HG03460 (cell line): ENCODE results near the gene GLG1.
"Not testable (repeated sequence)": the region's sequence is repeated elsewhere in the genome, so short reads cannot be mapped to it uniquely, and the experiment has no call there.

Source experiments
- ATAC-seq: cut with Tn5 transposase; IDR thresholded peaks from one replicate; pipeline ENCODE4 v1.9.1; 2021; ENCODE audit not compliant: unreplicated experiment

GLG1 gene

GRCh38 chr16:74542911-74543578, 63.9 kb downstream of the GLG1 start:
- not testable (repeated sequence) for ATAC-seq

- not testable (repeated sequence) for ATAC-seq
Observed at GRCh38 chr16:74540663-74541062, 66.3 kb downstream of the GLG1 start.

DNA sequence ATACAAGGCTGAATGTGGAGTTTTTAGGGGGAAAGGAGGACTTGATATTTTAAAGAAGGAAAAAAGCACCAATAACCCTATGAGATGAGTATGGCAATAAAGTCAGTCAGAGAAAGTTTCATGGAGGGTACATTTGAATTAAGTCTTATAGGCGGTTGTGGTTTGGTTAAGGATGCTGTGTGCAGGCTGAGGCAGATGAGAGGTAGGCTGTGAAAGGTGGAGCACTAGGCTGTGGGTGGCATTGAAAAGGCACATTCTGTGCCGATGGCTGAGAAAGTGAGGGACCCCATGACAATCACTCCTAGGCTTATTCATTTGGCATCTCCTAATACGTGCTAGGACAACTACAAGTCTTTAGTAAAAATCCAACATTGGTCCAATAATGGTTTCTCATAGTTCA, 68.1 kb downstream of the GLG1 start:
- not testable (repeated sequence) for ATAC-seq

DNA sequence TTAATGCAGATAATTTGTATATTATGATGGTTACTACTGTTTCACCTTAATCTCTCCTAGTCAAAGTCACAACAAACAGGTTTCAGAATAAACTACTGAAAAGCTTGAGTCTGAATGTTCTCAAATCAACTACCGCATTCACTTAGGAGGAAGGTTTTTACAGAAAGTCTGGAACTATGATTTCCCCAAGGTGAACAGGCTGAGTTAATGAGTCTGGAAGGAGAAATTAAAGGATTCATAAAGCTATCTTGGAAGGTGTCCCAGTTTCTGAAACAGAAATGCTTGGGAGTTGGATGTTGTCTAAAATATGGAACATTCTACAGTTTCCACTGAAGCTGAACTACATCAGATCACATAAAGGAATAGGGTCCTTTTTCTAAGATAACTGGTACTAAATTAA, 69.2 kb downstream of the GLG1 start:
- not testable (repeated sequence) for ATAC-seq

- not testable (repeated sequence) for ATAC-seq
Observed at GRCh38 chr16:74534650-74535049, 72.3 kb downstream of the GLG1 start.

DNA sequence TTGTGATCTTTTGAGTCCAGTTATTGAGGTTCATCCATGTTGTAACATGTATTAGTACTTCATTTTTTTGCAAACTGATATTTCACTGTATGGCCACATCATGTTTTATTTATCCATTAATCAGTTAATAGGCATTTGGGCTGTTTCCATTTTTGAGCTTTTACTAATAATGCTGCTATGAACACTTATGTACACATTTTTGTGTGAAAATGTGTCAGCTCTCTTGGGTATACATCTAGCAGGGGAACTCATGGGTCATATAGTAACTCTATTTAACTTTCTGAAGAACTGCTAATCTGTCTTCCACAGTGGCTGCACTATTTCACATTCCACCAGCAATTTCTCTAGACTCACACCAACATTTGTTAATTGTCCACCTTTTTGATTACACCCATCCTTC, 82.0 kb downstream of the GLG1 start:
- ATAC-seq, result no peak

DNA sequence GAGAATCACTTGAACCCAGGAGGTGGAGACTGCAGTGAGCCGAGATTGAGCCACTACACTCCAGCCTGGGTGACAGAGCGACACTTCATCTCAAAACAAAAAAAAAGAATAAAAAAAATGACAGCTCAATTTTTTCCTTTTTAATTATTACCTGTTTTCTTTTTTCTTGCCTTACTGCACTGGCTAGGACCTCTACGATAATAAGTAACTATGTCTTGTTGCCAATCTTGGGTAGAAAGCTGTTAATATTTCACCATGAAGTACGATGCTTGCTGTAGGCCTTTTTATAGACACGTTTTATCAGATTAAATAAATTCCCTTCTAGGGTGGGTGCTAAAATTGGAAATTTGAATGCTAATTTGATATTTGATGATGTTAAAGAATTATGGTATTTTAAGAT, 82.8 kb downstream of the GLG1 start:
- ATAC-seq, result no peak

GRCh38 chr16:74523706-74524105, 83.2 kb downstream of the GLG1 start:
- not testable (repeated sequence) for ATAC-seq

DNA sequence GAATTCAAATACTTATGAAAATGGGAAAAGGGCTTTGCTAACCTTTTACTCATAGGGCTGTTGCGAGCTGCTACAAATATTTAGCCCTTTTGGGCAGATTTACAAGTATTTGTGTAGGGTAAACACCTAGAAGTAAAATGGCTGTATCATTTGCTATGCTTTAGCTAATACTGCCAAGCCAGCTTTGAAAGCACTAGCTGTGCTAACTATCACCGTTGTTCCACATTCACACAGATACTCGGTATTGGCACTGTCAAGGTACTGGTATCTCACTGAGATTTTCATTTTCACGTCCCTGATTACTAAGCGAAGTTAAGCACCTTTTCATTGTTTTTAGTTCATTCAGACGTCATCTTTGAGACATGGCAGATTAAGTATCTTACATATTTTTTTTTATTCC, 84.8 kb downstream of the GLG1 start:
- no peak for ATAC-seq

- ATAC-seq, result no peak
Observed at GRCh38 chr16:74521691-74522090, 85.2 kb downstream of the GLG1 start.

DNA sequence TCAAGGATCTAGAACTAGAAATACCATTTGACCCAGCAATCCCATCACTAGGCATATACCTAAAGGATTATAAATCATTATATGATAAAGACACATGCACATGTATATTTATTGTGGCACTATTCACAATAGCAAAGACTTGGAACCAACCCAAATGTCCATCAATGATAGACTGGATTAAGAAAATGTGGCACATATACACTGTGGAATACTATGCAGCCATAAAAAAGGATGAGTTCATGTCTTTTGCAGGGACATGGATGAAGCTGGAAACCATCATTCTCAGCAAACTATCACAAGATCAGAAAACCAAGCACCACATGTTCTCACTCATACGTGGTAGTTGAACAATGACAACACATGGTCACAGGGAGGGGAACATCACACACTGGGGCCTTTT, 88.0 kb downstream of the GLG1 start:
- ATAC-seq, result not testable (repeated sequence)

DNA sequence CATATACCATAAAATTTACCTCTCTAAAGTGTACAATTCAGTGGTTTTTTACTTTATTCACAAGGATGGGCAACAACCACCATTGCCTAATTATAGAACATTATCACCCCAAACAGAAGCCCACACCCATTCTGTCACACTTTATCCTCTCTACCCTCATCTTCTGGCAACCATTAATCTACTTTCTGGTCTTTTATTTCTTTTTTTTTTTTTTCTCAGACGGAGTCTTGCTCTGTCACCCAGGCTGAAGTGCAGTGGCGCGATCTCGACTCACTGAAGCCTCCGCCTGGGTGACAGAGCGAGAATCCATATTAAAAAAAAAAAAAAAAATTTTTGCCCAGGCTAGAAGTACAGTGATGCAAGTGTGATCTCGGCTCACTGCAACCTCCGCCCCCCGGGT, 95.0 kb downstream of the GLG1 start:
- ATAC-seq, result no peak

DNA sequence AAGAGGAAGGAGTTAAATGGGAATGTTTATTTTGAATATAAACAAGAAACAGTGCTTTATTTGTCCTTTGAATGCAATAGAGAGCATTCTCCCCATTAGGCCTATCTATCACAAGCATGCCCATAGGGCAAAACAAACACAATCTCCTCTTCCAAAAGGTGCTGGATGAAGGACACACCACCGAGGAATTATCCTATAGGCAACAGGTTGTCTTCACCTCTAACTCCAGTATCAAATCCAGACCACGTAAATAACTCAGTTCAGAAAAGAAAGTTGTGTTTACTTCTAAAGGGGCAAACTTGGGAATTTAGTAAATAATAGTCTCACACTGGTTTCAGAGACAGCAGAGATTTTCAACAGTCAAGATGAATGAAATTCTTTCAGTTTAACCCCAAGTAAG, 101.9 kb downstream of the GLG1 start:
- ATAC-seq, result no peak

GRCh38 chr16:74503412-74503811, 103.5 kb downstream of the GLG1 start:
- no peak for ATAC-seq

GRCh38 chr16:74501484-74502478, 105.1 kb downstream of the GLG1 start:
- ATAC-seq, result no peak

GRCh38 chr16:74500907-74501306, 106.0 kb downstream of the GLG1 start:
- ATAC-seq, result no peak

GRCh38 chr16:74499114-74499513, 107.8 kb downstream of the GLG1 start:
- ATAC-seq, result no peak

- no peak for ATAC-seq
Observed at GRCh38 chr16:74497761-74498160, 109.2 kb downstream of the GLG1 start.

DNA sequence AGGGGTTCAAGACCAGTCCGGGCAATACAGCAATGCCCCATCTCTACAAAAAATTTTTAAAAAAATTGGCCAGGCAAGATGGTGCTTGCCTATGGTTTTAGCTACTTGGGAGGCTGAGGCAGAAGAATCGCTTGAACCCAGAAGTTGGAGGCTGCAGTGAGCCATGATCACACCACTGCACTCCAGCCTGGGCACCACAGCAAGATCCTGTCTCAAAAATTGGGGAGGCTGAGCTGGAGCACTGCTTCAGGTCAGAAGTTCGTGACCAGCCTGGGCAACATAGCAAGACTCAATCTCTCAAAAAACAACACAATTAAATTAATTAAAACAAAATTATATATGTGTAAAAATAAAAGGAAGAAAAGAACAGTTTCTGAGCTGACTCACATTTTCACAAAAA, 110.9 kb downstream of the GLG1 start:
- no peak for ATAC-seq

- no peak for ATAC-seq
Observed at GRCh38 chr16:74492976-74493375, 113.9 kb downstream of the GLG1 start.

DNA sequence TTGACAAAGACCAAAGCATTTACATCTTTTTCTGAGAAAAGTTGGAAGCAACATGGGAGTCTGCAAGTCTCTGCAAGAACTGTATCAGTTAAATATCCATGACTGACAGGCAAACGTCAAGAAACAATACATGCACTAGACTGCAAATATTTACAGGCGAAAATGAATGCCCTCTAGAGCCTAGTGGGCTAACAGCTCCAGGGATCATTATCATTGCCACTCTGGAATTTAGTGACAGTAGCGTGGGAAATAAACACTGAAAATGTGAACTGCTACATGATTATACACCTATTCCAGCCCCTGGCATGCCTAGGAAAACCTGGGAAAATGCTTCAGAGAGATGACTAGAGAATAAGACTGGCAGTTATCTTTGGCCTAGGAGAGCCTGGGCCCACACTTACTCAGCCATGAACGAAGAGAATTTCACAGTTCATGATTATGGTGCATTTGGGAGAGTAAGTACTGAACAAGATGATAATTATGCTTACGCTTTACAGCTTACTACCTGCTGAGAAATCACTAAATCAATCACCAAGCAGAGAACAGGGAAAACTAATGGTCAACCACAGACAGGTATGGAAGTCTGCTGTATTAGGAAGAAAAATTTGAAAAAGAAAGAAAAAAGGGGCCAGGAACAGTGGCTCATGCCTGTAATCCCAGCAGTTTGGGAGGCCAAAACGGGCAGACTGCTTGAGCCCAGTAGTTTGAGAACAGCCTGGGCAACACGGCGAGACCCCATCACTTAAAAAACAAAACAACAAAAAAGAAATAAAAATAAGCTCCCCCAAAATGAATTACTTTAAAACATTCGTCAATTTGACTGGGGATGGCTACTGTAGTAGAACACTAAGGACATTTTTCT, 119.0 kb downstream of the GLG1 start:
- no peak for ATAC-seq
